NT2/D1 (cell line): ENCODE data around the gene FPGS.

Experiments used
- YY1 ChIP-seq: IDR thresholded peaks from 2 replicates; pipeline ENCODE4 v1.6.1; 2011; ENCODE audit not compliant: insufficient read length, insufficient read depth
- ZNF274 ChIP-seq: IDR thresholded peaks from 2 replicates; pipeline ENCODE4 v1.6.1; 2011; ENCODE audit warnings: mild to moderate bottlenecking, low read depth, low read length

- TF ChIP-seq ZNF274: no peak
- TF ChIP-seq YY1: no peak
Observed at GRCh38 chr9:127794001-127794791, 8.5 kb upstream of the FPGS start.
